HepG2 (cell line): ENCODE data around the gene ABCB9. TPM values are rescaled to one million over a fixed set of nuclear protein-coding genes. Genes with fewer than 3 reads are reported as not detected.
A peak's percentile ranks its signal among the peaks of the same experiment; 100 is the strongest.

ENCODE experiments used
- ATAC-seq: fragments of 200-7000 bp; cut with Tn5 transposase; 3 replicates; pipeline ENCODE4 v1.9.1; 2020; ENCODE audit warnings: mild to moderate bottlenecking, moderate library complexity
- BruUV-seq: library from RNA; stranded (reverse); fragments of 400-500 nt; replicated peaks from 2 replicates; lab custom pipeline; 2021; lab: Mats Ljungman, UMichigan
- CTCF ChIA-PET: fragments of 300-600 bp; formaldehyde crosslinking; extraction: SDS; loops from one replicate; lab custom pipeline; 2021; ENCODE audit warnings: low total read pairs, inconsistent platforms, low intra/inter-chr PET ratio; lab: Yijun Ruan, JAX
- POLR2A ChIA-PET: fragments of 350-600 bp; sonication (Branson Sonifier 250); formaldehyde crosslinking; loops from one replicate; lab custom pipeline; 2020; ENCODE audit warnings: antibody characterized with exemption, inconsistent platforms; lab: Yijun Ruan, JAX
- DNase-seq: peaks from one replicate; pipeline ENCODE4 v3.0.0-alpha.2; 2015; ENCODE audit warnings: low spot score
- FAIRE-seq: peaks from 3 replicates; lab custom pipeline; 2011; peaks lifted over from hg19 to GRCh38; lab: Jason Lieb, UNC
- H2AFZ ChIP-seq: one replicate; pipeline ENCODE4 v1.6.1; 2011; ENCODE audit warnings: low read length, inconsistent platforms
- H3K27ac ChIP-seq: fragments of 300-600 bp; 3 replicates; pipeline ENCODE4 v1.8.0; 2011; ENCODE audit warnings: mixed run types, mild to moderate bottlenecking, mixed read lengths, low read length, inconsistent platforms; ENCODE audit not compliant: insufficient read depth; ENCODE audit errors: extremely low read length
- H3K27me3 ChIP-seq, 2 experiments: fragments of 200-600 bp in 1 of 2; 2 replicates in 1 of 2; 3 replicates in 1 of 2; pipeline versions ENCODE4 v1.6.0 to v1.8.0; 2011; ENCODE audit warnings: low read length in 2 of 2, mild to moderate bottlenecking in 2 of 2, moderate library complexity in 2 of 2, inconsistent platforms in 1 of 2; ENCODE audit not compliant: insufficient read depth in 2 of 2, control insufficient read depth in 1 of 2
- H3K36me3 ChIP-seq, 2 experiments: fragments of 200-600 bp in 1 of 2; replicated peaks in 1 of 2; 2 replicates in 1 of 2; 3 replicates in 1 of 2; pipeline versions ENCODE4 v1.5.1 to v1.8.0; 2011; ENCODE audit warnings: low read length in 2 of 2, inconsistent platforms in 1 of 2; ENCODE audit not compliant: insufficient read depth in 2 of 2, control insufficient read depth in 1 of 2
- H3K4me1 ChIP-seq: 2 replicates; pipeline ENCODE4 v1.5.1; 2012; ENCODE audit warnings: low read length, inconsistent platforms; ENCODE audit not compliant: insufficient read depth
- H3K4me2 ChIP-seq: 2 replicates; pipeline ENCODE4 v1.6.0; 2011; ENCODE audit warnings: low read depth, low read length, inconsistent platforms
- H3K4me3 ChIP-seq, 3 experiments: fragments of 200-600 bp in 1 of 3; sonication (generic), shearing (Covaris generic) in 1 of 3; replicated peaks in 1 of 3; 2 replicates each; pipeline ENCODE4 v1.5.1; 2011 to 2016; ENCODE audit warnings: low read length in 3 of 3, inconsistent platforms in 2 of 3, low read depth in 2 of 3, mild to moderate bottlenecking in 2 of 3, control low read depth in 1 of 3, mixed read lengths in 1 of 3; ENCODE audit not compliant: insufficient read depth in 1 of 3
- H3K79me2 ChIP-seq: one replicate; pipeline ENCODE4 v1.6.1; 2011; ENCODE audit warnings: low read length, inconsistent platforms; ENCODE audit not compliant: insufficient read depth
- H3K9ac ChIP-seq: 2 replicates; pipeline ENCODE4 v1.6.0; 2011; ENCODE audit warnings: mild to moderate bottlenecking, low read depth, low read length, inconsistent platforms; ENCODE audit not compliant: insufficient read depth
- H3K9me3 ChIP-seq: 2 replicates; pipeline ENCODE4 v1.5.1; 2012; ENCODE audit warnings: mild to moderate bottlenecking, low read length
- H4K20me1 ChIP-seq: 2 replicates; pipeline ENCODE4 v1.6.0; 2011; ENCODE audit warnings: inconsistent platforms, mild to moderate bottlenecking, low read length, moderate library complexity; ENCODE audit not compliant: insufficient read depth
- ATAD3A ChIP-seq: sonication (generic); formaldehyde crosslinking; IDR thresholded peaks from 2 replicates; pipeline ENCODE4 v1.4.0; 2020; ENCODE audit warnings: missing genetic modification reagents
- HNF4A ChIP-seq: sonication (generic); formaldehyde crosslinking; IDR thresholded peaks from 2 replicates; pipeline ENCODE4 v1.4.0; 2020; ENCODE audit warnings: missing genetic modification reagents
- NFKB2 ChIP-seq: sonication (generic); formaldehyde crosslinking; IDR thresholded peaks from 2 replicates; pipeline ENCODE4 v1.4.0; 2020; ENCODE audit warnings: missing genetic modification reagents, borderline replicate concordance
- TBX2 ChIP-seq: sonication (generic); formaldehyde crosslinking; IDR thresholded peaks from 2 replicates; pipeline ENCODE4 v1.5.0; 2020; ENCODE audit warnings: missing genetic modification reagents, mild to moderate bottlenecking, borderline replicate concordance
- ZNF430 ChIP-seq: sonication (generic); formaldehyde crosslinking; IDR thresholded peaks from 2 replicates; pipeline ENCODE4 v1.9.0; 2021; ENCODE audit warnings: mild to moderate bottlenecking, missing genetic modification reagents
- ZNF713 ChIP-seq: sonication (generic); formaldehyde crosslinking; IDR thresholded peaks from 2 replicates; pipeline ENCODE4 v1.4.0; 2020; ENCODE audit warnings: mild to moderate bottlenecking, missing genetic modification reagents
- ZNF879 ChIP-seq: sonication (generic); formaldehyde crosslinking; IDR thresholded peaks from 2 replicates; pipeline ENCODE4 v1.8.1; 2023; ENCODE audit warnings: missing genetic modification reagents
- WGBS: methylation state at CpG from one replicate; pipeline ENCODE4 v1.1.6; 2017; ENCODE audit warnings: low lambda C conversion rate; 5-methylcytosine and 5-hydroxymethylcytosine counted together
- in situ Hi-C: cut with HindIII; loops from 2 replicates; pipeline ENCODE4 v1.10.0; 2017; ENCODE audit warnings: low pct_unique_long_range_greater_than_20kb; ENCODE audit not compliant: extremely low pct_ligation_motif_present
- intact Hi-C: fragments of 100-400 bp; cut with micrococcal nuclease; formaldehyde crosslinking; loops from one replicate; pipeline ENCODE4 v1.10.0; 2022; ENCODE audit not compliant: unreplicated experiment
- polyA plus RNA-seq, 8 experiments: library from polyadenylated mRNA; depleted of rRNA in 3 of 8; stranded (reverse) in 7 of 8; unstranded in 1 of 8; fragments of >200 nt; fragmentation: Illumina TruSeq in 4 of 8; extraction: Trizol in 4 of 8; gene quantifications; 2 replicates each; pipeline versions ENCODE4 v1.2.1 to v1.2.3, GENCODE V29; 2011 to 2016; ENCODE audit warnings: low read depth in 4 of 8, missing spikeins in 1 of 8, mixed read lengths in 1 of 8; ENCODE audit not compliant: insufficient read depth in 1 of 8
- total RNA-seq, 5 experiments: library from RNA; depleted of rRNA; stranded (reverse); fragments of >200 nt; fragmentation: Illumina TruSeq; extraction: Trizol; gene quantifications; 2 replicates each; pipeline ENCODE4 v1.2.3, GENCODE V29; 2016; ENCODE audit warnings: low read depth in 1 of 5
- TF ChIP-seq, protein P1 (sequence below): sonication (generic); formaldehyde crosslinking; IDR thresholded peaks from 2 replicates; pipeline ENCODE4 v1.5.1; 2020; ENCODE audit warnings: mild to moderate bottlenecking, missing genetic modification reagents, borderline replicate concordance
- TF ChIP-seq, protein P2 (sequence below): fragments of 450-650 bp; IDR thresholded peaks from 2 replicates; pipeline ENCODE4 v1.6.1; 2016
- TF ChIP-seq, protein P3 (sequence below): sonication (generic); formaldehyde crosslinking; IDR thresholded peaks from 2 replicates; pipeline ENCODE4 v1.9.0; 2021; ENCODE audit warnings: missing genetic modification reagents, mild to moderate bottlenecking, borderline replicate concordance
- TF ChIP-seq, protein P4 (sequence below): sonication (generic); formaldehyde crosslinking; IDR thresholded peaks from 2 replicates; pipeline ENCODE4 v1.5.1; 2020; ENCODE audit warnings: mild to moderate bottlenecking, moderate library complexity, missing genetic modification reagents

The ABCB9 gene
- total and polyA plus RNA-seq, 2 of the 13 experiments (the other 11 are each of a cell fraction or from before 2014, with no cell fraction given) = 5.1 to 6.0 TPM

DNA sequence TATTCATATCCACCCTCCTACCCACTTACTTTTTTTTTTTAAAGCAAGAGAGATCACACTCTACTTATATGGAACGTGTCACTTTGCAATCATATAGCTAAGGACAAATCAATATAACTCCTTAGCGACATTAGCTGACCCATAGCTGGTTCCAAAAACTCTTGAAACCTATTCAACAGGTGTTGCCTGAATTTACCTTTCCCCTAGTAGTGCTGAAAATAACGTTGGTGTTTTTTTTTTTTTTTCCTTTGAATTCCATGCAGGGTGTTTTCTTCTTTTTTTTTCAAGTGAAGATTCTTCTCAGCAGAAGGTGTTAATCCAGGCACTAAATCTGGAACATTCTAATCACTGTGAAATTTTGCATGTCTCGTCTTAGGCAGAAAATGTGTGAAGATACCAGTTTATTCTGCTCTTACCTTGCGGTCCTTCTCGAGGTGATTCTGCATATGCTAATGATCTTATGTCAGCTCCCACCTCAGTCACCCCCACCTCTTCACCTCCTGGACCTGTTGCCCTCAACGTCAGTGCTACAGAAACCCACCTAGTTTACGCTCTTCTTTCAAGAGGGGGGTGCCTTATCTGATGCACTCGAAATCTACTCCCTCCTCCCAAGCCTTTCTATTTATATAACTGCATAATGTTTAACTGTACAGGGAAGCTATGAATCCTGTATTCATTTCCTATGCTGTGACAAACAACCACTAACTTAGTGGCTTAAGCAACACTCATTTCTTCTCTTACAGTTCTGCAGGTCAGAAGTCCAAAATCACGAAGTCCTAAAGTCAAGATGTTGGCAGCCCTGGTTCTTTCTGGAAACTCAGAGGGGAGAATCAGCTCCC is 63.2 kb downstream of the ABCB9 start:
- no TSS peak for BruUV-seq
- intact Hi-C loops = no loop called here
- FAIRE-seq (no peak), ATAC-seq (no peak; the same call in 2 of the 3 replicates), DNase-seq (no peak)
- peak overlapping the region; percentile 57 for H3K4me2 ChIP-seq
- no peaks in the 10 kb centered on the region for H3K27me3 ChIP-seq
- CTCF ChIA-PET = no interaction called here
- H3K79me2 ChIP-seq = no peaks in the 10 kb centered on the region
- peaks cover 58% of the 10 kb centered on the region for H3K4me1 ChIP-seq
- no peaks in the 10 kb centered on the region for H4K20me1 ChIP-seq
- in situ Hi-C loops = no loop called here
- no peak overlapping the region for H3K27ac ChIP-seq
- H3K9ac ChIP-seq = no peak overlapping the region
- no peaks in the 10 kb centered on the region for H3K9me3 ChIP-seq
- H3K36me3 ChIP-seq = no peaks in the 10 kb centered on the region
- POLR2A ChIA-PET = no interaction called here
- WGBS = 9% methylated on average over 10 of the region's 10 CpGs
- H3K4me3 ChIP-seq = peak overlapping the region in 2 of 3 experiments; percentile 7 to 17; a peak in 2 of 6 replicates
- no peak overlapping the region for H2AFZ ChIP-seq
- TF ChIP-seq HNF4A (CRISPR knock-in tag) (no peak), ZNF879 (CRISPR knock-in tag) (no peak), NFKB2 (CRISPR knock-in tag) (no peak), ATAD3A (CRISPR knock-in tag) (no peak), ZNF713 (CRISPR knock-in tag) (no peak), ZNF430 (CRISPR knock-in tag) (no peak), TBX2 (no peak)
- TF ChIP-seq, protein P1, sequence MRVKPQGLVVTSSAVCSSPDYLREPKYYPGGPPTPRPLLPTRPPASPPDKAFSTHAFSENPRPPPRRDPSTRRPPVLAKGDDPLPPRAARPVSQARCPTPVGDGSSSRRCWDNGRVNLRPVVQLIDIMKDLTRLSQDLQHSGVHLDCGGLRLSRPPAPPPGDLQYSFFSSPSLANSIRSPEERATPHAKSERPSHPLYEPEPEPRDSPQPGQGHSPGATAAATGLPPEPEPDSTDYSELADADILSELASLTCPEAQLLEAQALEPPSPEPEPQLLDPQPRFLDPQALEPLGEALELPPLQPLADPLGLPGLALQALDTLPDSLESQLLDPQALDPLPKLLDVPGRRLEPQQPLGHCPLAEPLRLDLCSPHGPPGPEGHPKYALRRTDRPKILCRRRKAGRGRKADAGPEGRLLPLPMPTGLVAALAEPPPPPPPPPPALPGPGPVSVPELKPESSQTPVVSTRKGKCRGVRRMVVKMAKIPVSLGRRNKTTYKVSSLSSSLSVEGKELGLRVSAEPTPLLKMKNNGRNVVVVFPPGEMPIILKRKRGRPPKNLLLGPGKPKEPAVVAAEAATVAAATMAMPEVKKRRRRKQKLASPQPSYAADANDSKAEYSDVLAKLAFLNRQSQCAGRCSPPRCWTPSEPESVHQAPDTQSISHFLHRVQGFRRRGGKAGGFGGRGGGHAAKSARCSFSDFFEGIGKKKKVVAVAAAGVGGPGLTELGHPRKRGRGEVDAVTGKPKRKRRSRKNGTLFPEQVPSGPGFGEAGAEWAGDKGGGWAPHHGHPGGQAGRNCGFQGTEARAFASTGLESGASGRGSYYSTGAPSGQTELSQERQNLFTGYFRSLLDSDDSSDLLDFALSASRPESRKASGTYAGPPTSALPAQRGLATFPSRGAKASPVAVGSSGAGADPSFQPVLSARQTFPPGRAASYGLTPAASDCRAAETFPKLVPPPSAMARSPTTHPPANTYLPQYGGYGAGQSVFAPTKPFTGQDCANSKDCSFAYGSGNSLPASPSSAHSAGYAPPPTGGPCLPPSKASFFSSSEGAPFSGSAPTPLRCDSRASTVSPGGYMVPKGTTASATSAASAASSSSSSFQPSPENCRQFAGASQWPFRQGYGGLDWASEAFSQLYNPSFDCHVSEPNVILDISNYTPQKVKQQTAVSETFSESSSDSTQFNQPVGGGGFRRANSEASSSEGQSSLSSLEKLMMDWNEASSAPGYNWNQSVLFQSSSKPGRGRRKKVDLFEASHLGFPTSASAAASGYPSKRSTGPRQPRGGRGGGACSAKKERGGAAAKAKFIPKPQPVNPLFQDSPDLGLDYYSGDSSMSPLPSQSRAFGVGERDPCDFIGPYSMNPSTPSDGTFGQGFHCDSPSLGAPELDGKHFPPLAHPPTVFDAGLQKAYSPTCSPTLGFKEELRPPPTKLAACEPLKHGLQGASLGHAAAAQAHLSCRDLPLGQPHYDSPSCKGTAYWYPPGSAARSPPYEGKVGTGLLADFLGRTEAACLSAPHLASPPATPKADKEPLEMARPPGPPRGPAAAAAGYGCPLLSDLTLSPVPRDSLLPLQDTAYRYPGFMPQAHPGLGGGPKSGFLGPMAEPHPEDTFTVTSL (CRISPR knock-in tag) = no peak
- TF ChIP-seq, protein P2, sequence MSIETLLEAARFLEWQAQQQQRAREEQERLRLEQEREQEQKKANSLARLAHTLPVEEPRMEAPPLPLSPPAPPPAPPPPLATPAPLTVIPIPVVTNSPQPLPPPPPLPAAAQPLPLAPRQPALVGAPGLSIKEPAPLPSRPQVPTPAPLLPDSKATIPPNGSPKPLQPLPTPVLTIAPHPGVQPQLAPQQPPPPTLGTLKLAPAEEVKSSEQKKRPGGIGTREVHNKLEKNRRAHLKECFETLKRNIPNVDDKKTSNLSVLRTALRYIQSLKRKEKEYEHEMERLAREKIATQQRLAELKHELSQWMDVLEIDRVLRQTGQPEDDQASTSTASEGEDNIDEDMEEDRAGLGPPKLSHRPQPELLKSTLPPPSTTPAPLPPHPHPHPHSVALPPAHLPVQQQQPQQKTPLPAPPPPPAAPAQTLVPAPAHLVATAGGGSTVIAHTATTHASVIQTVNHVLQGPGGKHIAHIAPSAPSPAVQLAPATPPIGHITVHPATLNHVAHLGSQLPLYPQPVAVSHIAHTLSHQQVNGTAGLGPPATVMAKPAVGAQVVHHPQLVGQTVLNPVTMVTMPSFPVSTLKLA = no peak
- TF ChIP-seq, protein P3, sequence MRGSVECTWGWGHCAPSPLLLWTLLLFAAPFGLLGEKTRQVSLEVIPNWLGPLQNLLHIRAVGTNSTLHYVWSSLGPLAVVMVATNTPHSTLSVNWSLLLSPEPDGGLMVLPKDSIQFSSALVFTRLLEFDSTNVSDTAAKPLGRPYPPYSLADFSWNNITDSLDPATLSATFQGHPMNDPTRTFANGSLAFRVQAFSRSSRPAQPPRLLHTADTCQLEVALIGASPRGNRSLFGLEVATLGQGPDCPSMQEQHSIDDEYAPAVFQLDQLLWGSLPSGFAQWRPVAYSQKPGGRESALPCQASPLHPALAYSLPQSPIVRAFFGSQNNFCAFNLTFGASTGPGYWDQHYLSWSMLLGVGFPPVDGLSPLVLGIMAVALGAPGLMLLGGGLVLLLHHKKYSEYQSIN (CRISPR knock-in tag) = no peak
- TF ChIP-seq, protein P4, sequence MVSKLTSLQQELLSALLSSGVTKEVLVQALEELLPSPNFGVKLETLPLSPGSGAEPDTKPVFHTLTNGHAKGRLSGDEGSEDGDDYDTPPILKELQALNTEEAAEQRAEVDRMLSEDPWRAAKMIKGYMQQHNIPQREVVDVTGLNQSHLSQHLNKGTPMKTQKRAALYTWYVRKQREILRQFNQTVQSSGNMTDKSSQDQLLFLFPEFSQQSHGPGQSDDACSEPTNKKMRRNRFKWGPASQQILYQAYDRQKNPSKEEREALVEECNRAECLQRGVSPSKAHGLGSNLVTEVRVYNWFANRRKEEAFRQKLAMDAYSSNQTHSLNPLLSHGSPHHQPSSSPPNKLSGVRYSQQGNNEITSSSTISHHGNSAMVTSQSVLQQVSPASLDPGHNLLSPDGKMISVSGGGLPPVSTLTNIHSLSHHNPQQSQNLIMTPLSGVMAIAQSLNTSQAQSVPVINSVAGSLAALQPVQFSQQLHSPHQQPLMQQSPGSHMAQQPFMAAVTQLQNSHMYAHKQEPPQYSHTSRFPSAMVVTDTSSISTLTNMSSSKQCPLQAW = no peak
